Panc1 (cell line): ENCODE measurements around the gene SF3A2. TPM values are rescaled to one million over a fixed set of nuclear protein-coding genes. Genes with fewer than 3 reads are reported as not detected.

Experiments
- ATAC-seq: fragments of 200-7000 bp; cut with Tn5 transposase; 2 replicates; pipeline ENCODE4 v1.9.1; 2020; ENCODE audit warnings: mild to moderate bottlenecking, moderate library complexity
- BruUV-seq: library from RNA; stranded (reverse); fragments of 400-500 nt; replicated peaks from 2 replicates; lab custom pipeline; 2021; lab: Mats Ljungman, UMichigan
- CTCF ChIA-PET: fragments of 300-600 bp; sonication (Branson Sonifier 250); formaldehyde crosslinking; loops from one replicate; lab custom pipeline; 2022; ENCODE audit warnings: antibody characterized with exemption; lab: Charles Lee
- POLR2A ChIA-PET: fragments of 300-600 bp; sonication (Branson Sonifier 250); formaldehyde crosslinking; loops from one replicate; lab custom pipeline; 2022; ENCODE audit warnings: antibody characterized with exemption; lab: Charles Lee
- DNase-seq: peaks from one replicate; pipeline ENCODE4 v3.0.0-alpha.2; 2010; ENCODE audit warnings: low read depth, low spot score
- H3K27ac ChIP-seq: 2 replicates; pipeline ENCODE4 v1.5.1; 2011; ENCODE audit warnings: mild to moderate bottlenecking, low read length, inconsistent platforms
- H3K27me3 ChIP-seq: fragments of 200-500 bp; sonication (Bioruptor generic); 2 replicates; pipeline ENCODE4 v1.6.0; 2014; ENCODE audit warnings: low read length, inconsistent platforms; ENCODE audit not compliant: control insufficient read depth, insufficient read depth
- H3K36me3 ChIP-seq: fragments of 200-500 bp; sonication (Bioruptor generic); 2 replicates; pipeline ENCODE4 v1.5.1; 2014; ENCODE audit warnings: inconsistent platforms, mild to moderate bottlenecking, low read length, moderate library complexity; ENCODE audit not compliant: control insufficient read depth, insufficient read depth
- H3K4me1 ChIP-seq: 2 replicates; pipeline ENCODE4 v1.5.1; 2011; ENCODE audit warnings: inconsistent platforms, mild to moderate bottlenecking, low read length, moderate library complexity; ENCODE audit not compliant: control insufficient read depth, insufficient read depth
- H3K4me3 ChIP-seq, 2 experiments: 2 replicates each; pipeline ENCODE4 v1.5.1; 2011 to 2012; ENCODE audit warnings: low read depth in 2 of 2, low read length in 2 of 2, mild to moderate bottlenecking in 2 of 2, inconsistent platforms in 1 of 2, moderate library complexity in 1 of 2
- H3K9me3 ChIP-seq: fragments of 200-500 bp; sonication (Bioruptor generic); 2 replicates; pipeline ENCODE4 v1.5.1; 2014; ENCODE audit warnings: low read depth, mild to moderate bottlenecking, inconsistent platforms, low read length, moderate library complexity; ENCODE audit not compliant: control insufficient read depth, insufficient read depth
- CTCF ChIP-seq: fragments of 450-650 bp; IDR thresholded peaks from 2 replicates; pipeline ENCODE4 v1.5.1; 2017; ENCODE audit warnings: mild to moderate bottlenecking
- POLR2AphosphoS5 ChIP-seq: IDR thresholded peaks from 2 replicates; pipeline ENCODE4 v1.6.1; 2012; ENCODE audit warnings: mild to moderate bottlenecking, low read depth, low read length, moderate library complexity
- REST ChIP-seq, 2 experiments: IDR thresholded peaks; 2 replicates each; pipeline ENCODE4 v1.6.1; 2011 to 2012; ENCODE audit warnings: low read depth in 2 of 2, control low read depth in 1 of 2, low read length in 1 of 2, mild to moderate bottlenecking in 1 of 2, moderate library complexity in 1 of 2; ENCODE audit not compliant: insufficient read depth in 1 of 2
- SIN3A ChIP-seq: IDR thresholded peaks from 2 replicates; pipeline ENCODE4 v1.6.1; 2012; ENCODE audit warnings: low read depth, mild to moderate bottlenecking, low read length, moderate library complexity, borderline replicate concordance; ENCODE audit not compliant: insufficient read depth
- TCF7L2 ChIP-seq: IDR thresholded peaks from 2 replicates; pipeline ENCODE4 v1.6.1; 2011; ENCODE audit warnings: mild to moderate bottlenecking, low read depth, low read length, inconsistent platforms
- in situ Hi-C: cut with HindIII; loops from 2 replicates; pipeline ENCODE4 v1.10.0; 2016; ENCODE audit warnings: low sequenced_read_pairs, low pct_unique_long_range_greater_than_20kb
- intact Hi-C: fragments of 100-400 bp; cut with micrococcal nuclease; formaldehyde crosslinking; loops from one replicate; pipeline ENCODE4 v1.10.0; 2022; ENCODE audit not compliant: unreplicated experiment
- total RNA-seq: library from RNA; stranded (reverse); gene quantifications from one replicate; pipeline ENCODE4 v1.2.1, GENCODE V29; 2021; ENCODE audit not compliant: unreplicated experiment

Gene SF3A2
- total RNA-seq, 1 experiment from 2014 or later, result 103 TPM

GRCh38 chr19:2194513-2195078, 42.0 kb upstream of the SF3A2 start:
- DNase-seq, result no peak

GRCh38 chr19:2195361-2195760, 41.3 kb upstream of the SF3A2 start:
- BruUV-seq, result no TSS peak
- POLR2A ChIA-PET, result no interaction called here

More at GRCh38 chr19:2194513-2195078, 42.0 kb upstream of the SF3A2 start:
- ChIA-PET CTCF (no interaction called here), POLR2A (no interaction called here)
- intact Hi-C loops, result no loop called here
- Histone ChIP-seq H3K27me3 (no peaks in the 10 kb centered on the region), H3K9me3 (no peaks in the 10 kb centered on the region), H3K4me1 (no peaks in the 10 kb centered on the region), H3K27ac (no peak overlapping the region), H3K36me3 (no peaks in the 10 kb centered on the region), H3K4me3 (no peak overlapping the region)
- TF ChIP-seq TCF7L2 (no peak), CTCF (no peak), REST (IDR thresholded peaks at IDR 0.05; ENCODE audit: insufficient read depth in 1 of 2, low read depth in 2 of 2, low read length in 1 of 2) (no peak), POLR2AphosphoS5 (no peak), SIN3A (no peak)
- in situ Hi-C loops, result no loop called here
- no peak for ATAC-seq
- BruUV-seq, result no TSS peak

More at GRCh38 chr19:2195361-2195760, 41.3 kb upstream of the SF3A2 start:
- DNase-seq, result no peak
- in situ Hi-C loops (no loop called here), intact Hi-C loops (no loop called here)
- Histone ChIP-seq H3K27me3 (no peaks in the 10 kb centered on the region), H3K4me3 (no peak overlapping the region), H3K4me1 (no peaks in the 10 kb centered on the region), H3K9me3 (no peaks in the 10 kb centered on the region), H3K27ac (no peak overlapping the region), H3K36me3 (no peaks in the 10 kb centered on the region)
- ATAC-seq, result no peak
- CTCF ChIA-PET, result no interaction called here
- TF ChIP-seq TCF7L2 (no peak), SIN3A (no peak), REST (IDR thresholded peaks at IDR 0.05; ENCODE audit: insufficient read depth in 1 of 2, low read depth in 2 of 2, low read length in 1 of 2) (no peak), POLR2AphosphoS5 (no peak), CTCF (no peak)
